ENCODE results near the gene DIS3. TPM values are rescaled to one million over a fixed set of nuclear protein-coding genes. Genes with fewer than 3 reads are reported as not detected.
"Not testable (repeated sequence)": the region's sequence is repeated elsewhere in the genome, so short reads cannot be mapped to it uniquely, and the experiment has no call there.

DIS3 gene
- total RNA-seq, 3 donors from 2014 or later, result 26.9 to 36.6 (median 35.7) TPM

DNA sequence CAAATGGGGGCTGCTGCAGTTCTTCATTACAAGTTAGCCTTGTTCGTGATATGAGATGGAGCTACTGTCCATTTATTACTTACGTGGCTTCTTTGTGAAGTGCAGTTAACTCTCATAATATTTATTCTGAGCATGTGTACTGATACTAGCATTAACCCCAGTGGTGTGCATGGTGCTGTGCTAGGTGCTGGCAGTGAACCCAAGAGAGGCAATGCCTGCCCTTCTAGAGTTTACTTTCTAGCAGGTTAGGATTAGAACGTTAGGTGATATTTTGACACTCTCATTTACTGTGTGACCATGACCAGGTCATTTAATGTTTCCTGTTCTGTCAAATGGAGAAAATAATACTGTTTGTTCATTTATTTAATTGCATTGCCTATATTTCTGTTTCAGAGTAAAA is 17.1 kb upstream of the DIS3 start:
- H3K27me3 ChIP-seq, result no peaks in the 10 kb centered on the region
- TF ChIP-seq, protein P1, sequence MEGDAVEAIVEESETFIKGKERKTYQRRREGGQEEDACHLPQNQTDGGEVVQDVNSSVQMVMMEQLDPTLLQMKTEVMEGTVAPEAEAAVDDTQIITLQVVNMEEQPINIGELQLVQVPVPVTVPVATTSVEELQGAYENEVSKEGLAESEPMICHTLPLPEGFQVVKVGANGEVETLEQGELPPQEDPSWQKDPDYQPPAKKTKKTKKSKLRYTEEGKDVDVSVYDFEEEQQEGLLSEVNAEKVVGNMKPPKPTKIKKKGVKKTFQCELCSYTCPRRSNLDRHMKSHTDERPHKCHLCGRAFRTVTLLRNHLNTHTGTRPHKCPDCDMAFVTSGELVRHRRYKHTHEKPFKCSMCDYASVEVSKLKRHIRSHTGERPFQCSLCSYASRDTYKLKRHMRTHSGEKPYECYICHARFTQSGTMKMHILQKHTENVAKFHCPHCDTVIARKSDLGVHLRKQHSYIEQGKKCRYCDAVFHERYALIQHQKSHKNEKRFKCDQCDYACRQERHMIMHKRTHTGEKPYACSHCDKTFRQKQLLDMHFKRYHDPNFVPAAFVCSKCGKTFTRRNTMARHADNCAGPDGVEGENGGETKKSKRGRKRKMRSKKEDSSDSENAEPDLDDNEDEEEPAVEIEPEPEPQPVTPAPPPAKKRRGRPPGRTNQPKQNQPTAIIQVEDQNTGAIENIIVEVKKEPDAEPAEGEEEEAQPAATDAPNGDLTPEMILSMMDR (IDR thresholded peaks at IDR 0.05), result no peak
- TF ChIP-seq POLR2AphosphoS5 (IDR thresholded peaks at IDR 0.05) (no peak), POLR2A (IDR thresholded peaks at IDR 0.05) (no peak)
- intact Hi-C loops (cut with DNase I; ENCODE audit: low total_unique reads), result no loop called here
- no peak overlapping the region for H3K4me3 ChIP-seq
- H3K4me1 ChIP-seq, result no peaks in the 10 kb centered on the region
- peaks cover 3% of the 10 kb centered on the region for H3K36me3 ChIP-seq
- no peak overlapping the region for H3K27ac ChIP-seq
- no peaks in the 10 kb centered on the region for H3K9me3 ChIP-seq
- DNase-seq (ENCODE audit: low spot score in 2 of 2), result no peak

DNA sequence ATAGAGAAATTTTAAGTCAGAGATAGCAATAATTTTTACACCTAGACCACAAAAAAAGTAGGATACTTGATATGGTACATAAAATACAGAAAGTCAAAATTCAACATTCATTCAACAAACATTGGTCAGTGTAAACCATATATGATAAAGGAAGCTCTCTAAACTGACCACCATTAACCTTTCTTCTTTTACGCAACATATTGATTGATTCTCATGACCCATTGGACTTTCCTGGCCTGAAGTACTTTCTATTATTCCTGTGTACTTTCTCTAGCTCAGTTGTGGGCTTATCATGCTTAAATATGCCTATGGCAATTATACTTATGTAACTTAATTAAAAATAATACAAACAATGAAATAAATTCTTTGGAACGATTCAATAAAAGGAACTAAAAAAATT is 10.9 kb upstream of the DIS3 start:
- Histone ChIP-seq H3K27me3 (no peaks in the 10 kb centered on the region), H3K36me3 (peaks cover 3% of the 10 kb centered on the region), H3K4me1 (no peaks in the 10 kb centered on the region), H3K4me3 (no peak overlapping the region), H3K9me3 (no peaks in the 10 kb centered on the region), H3K27ac (no peak overlapping the region)
- intact Hi-C loops (cut with DNase I; ENCODE audit: low total_unique reads), result no loop called here
- TF ChIP-seq POLR2A (IDR thresholded peaks at IDR 0.05) (no peak), POLR2AphosphoS5 (IDR thresholded peaks at IDR 0.05) (no peak)
- TF ChIP-seq, protein P1 (IDR thresholded peaks at IDR 0.05), result no peak
- no peak for DNase-seq (ENCODE audit: low spot score in 2 of 2)

- no peaks in the 10 kb centered on the region for H3K36me3 ChIP-seq
- no peaks in the 10 kb centered on the region for H3K4me1 ChIP-seq
- intact Hi-C loops (cut with DNase I; ENCODE audit: low total_unique reads), result no loop called here
- DNase-seq (ENCODE audit: low spot score in 2 of 2), result no peak
- H3K4me3 ChIP-seq, result no peak overlapping the region
- TF ChIP-seq POLR2AphosphoS5 (IDR thresholded peaks at IDR 0.05) (no peak), POLR2A (IDR thresholded peaks at IDR 0.05) (no peak)
- TF ChIP-seq, protein P1 (IDR thresholded peaks at IDR 0.05), result no peak
- H3K27ac ChIP-seq, result no peak overlapping the region
- H3K27me3 ChIP-seq, result no peaks in the 10 kb centered on the region
- no peaks in the 10 kb centered on the region for H3K9me3 ChIP-seq
Measured at GRCh38 chr13:72788831-72789230, 7.1 kb upstream of the DIS3 start.

DNA sequence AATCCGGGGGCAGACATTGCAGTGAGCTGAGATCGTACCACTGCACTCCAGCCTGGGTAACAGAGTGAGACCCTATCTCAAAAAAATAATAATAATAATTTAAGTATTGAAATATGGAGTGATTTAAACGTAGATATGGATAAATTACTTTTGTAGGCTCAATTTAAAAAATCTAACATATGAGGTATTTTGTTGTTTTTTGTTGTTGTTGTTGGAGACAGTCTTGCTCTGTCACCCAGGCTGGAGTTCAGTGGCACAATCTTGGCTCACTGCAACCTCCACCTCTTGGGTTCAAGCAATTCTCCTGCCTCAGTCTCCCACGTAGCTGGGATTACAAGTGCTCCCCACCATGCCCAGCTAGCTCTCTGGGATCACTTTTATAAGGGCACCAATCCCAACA is 3.0 kb upstream of the DIS3 start:
- H3K4me1 ChIP-seq; H3K4me3 ChIP-seq; H3K9me3 ChIP-seq; intact Hi-C loops (cut with DNase I; ENCODE audit: low total_unique reads); H3K27ac ChIP-seq; H3K27me3 ChIP-seq; H3K36me3 ChIP-seq; DNase-seq (ENCODE audit: low spot score in 2 of 2): not testable (repeated sequence)

DNA sequence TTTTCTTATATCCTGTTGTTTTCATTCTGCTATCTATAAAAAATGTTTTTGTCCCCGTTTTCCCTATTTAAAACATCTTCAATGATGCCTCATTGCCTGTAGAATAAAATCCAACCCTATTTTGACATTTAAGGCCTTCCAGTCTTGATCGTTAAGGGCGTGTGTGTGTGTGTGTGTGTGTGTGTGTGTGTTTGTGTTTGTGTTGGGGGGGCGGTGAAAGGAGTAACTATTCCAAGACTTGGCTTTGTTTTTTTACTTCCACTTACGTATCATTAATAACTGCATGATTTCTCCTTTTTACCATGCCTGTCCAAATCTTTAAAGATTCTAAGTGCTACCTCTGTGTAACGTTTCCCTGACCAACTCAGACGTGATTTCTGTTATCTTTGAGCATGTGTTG is 1.0 kb upstream of the DIS3 start:
- no peaks in the 10 kb centered on the region for H3K27me3 ChIP-seq
- peaks cover 4 to 5% of the 10 kb centered on the region in 2 donors for H3K4me1 ChIP-seq
- peak overlapping the region; percentile 87 to 94 (median 89) for H3K4me3 ChIP-seq
- no peaks in the 10 kb centered on the region for H3K36me3 ChIP-seq
- DNase-seq (ENCODE audit: low spot score in 2 of 2), result no peak
- TF ChIP-seq POLR2AphosphoS5 (IDR thresholded peaks at IDR 0.05) (no peak), POLR2A (IDR thresholded peaks at IDR 0.05) (no peak)
- TF ChIP-seq, protein P1 (IDR thresholded peaks at IDR 0.05), result no peak
- intact Hi-C loops (cut with DNase I; ENCODE audit: low total_unique reads), result no loop called here
- H3K9me3 ChIP-seq, result no peaks in the 10 kb centered on the region
- H3K27ac ChIP-seq, result peak overlapping the region in 1 of 2 donors; percentile 87

DNA sequence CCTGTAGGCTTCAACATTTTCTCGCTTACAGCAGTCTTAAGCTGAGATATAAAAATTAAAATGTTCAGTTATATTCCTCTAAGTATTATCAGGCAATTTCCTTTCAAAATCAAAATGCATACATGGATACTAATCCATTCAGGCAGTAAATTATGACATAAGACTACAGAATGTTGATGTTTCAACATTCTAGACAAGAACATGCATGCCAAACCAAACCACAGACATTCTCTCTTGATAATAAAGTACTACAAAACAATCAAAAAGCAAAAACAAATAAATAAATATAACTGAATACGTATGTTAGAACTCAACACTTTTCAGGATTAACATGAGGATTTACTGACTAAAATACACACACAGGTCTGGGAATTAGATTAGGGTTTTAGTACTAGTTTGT is 7.7 kb downstream of the DIS3 start:
- H3K27ac ChIP-seq, result no peak overlapping the region
- no peak for TF ChIP-seq POLR2AphosphoS5 (IDR thresholded peaks at IDR 0.05)
- no peak for TF ChIP-seq POLR2A (IDR thresholded peaks at IDR 0.05)
- TF ChIP-seq, protein P1 (IDR thresholded peaks at IDR 0.05), result no peak
- intact Hi-C loops (cut with DNase I; ENCODE audit: low total_unique reads), result no loop called here
- DNase-seq (ENCODE audit: low spot score in 2 of 2), result no peak
- peaks cover 29% of the 10 kb centered on the region for H3K36me3 ChIP-seq
- no peaks in the 10 kb centered on the region for H3K4me1 ChIP-seq
- H3K9me3 ChIP-seq, result no peaks in the 10 kb centered on the region
- H3K4me3 ChIP-seq, result no peak overlapping the region
- H3K27me3 ChIP-seq, result no peaks in the 10 kb centered on the region
